HG03571 (cell line): Measurements from ENCODE around the gene ARHGAP21.
"Not testable (repeated sequence)": the region's sequence is repeated elsewhere in the genome, so short reads cannot be mapped to it uniquely, and the experiment has no call there.

Source experiments
- ATAC-seq: cut with Tn5 transposase; IDR thresholded peaks from one replicate; pipeline ENCODE4 v1.9.1; 2021; ENCODE audit not compliant: unreplicated experiment

The ARHGAP21 gene

GRCh38 chr10:24685958-24686540 lies 37.6 kb downstream of the ARHGAP21 start:
- ATAC-seq: no peak

GRCh38 chr10:24683554-24683953 lies 40.1 kb downstream of the ARHGAP21 start:
- ATAC-seq: no peak

- ATAC-seq: no peak
Observed at GRCh38 chr10:24681572-24682088, 42.1 kb downstream of the ARHGAP21 start.

GRCh38 chr10:24680647-24681524 lies 42.8 kb downstream of the ARHGAP21 start:
- ATAC-seq: no peak

- no peak for ATAC-seq
Observed at GRCh38 chr10:24678757-24679156, 44.9 kb downstream of the ARHGAP21 start.

GRCh38 chr10:24674892-24675632 lies 48.6 kb downstream of the ARHGAP21 start:
- ATAC-seq: no peak

- no peak for ATAC-seq
Observed at GRCh38 chr10:24670964-24671670, 52.6 kb downstream of the ARHGAP21 start.

- ATAC-seq: no peak
Observed at GRCh38 chr10:24669285-24669852, 54.3 kb downstream of the ARHGAP21 start.

GRCh38 chr10:24668247-24668646 lies 55.4 kb downstream of the ARHGAP21 start:
- ATAC-seq: no peak

- ATAC-seq: no peak
Observed at GRCh38 chr10:24664991-24665390, 58.7 kb downstream of the ARHGAP21 start.

- ATAC-seq: no peak
Observed at GRCh38 chr10:24661376-24661775, 62.3 kb downstream of the ARHGAP21 start.

- ATAC-seq: not testable (repeated sequence)
Observed at GRCh38 chr10:24658319-24658718, 65.4 kb downstream of the ARHGAP21 start.

GRCh38 chr10:24656326-24656725 lies 67.4 kb downstream of the ARHGAP21 start:
- ATAC-seq: not testable (repeated sequence)

GRCh38 chr10:24652381-24652957 lies 71.2 kb downstream of the ARHGAP21 start:
- peak; percentile 88 for ATAC-seq

GRCh38 chr10:24651923-24652322 lies 71.8 kb downstream of the ARHGAP21 start:
- ATAC-seq: peak; percentile 18

GRCh38 chr10:24650669-24651391 lies 72.9 kb downstream of the ARHGAP21 start:
- no peak for ATAC-seq

- ATAC-seq: no peak
Observed at GRCh38 chr10:24645784-24646183, 77.9 kb downstream of the ARHGAP21 start.

GRCh38 chr10:24645022-24645421 lies 78.7 kb downstream of the ARHGAP21 start:
- no peak for ATAC-seq

- no peak for ATAC-seq
Observed at GRCh38 chr10:24643679-24644209, 79.9 kb downstream of the ARHGAP21 start.
